GM18517 (cell line): ENCODE measurements around the gene OR51B6.
"Not testable (repeated sequence)": the region's sequence is repeated elsewhere in the genome, so short reads cannot be mapped to it uniquely, and the experiment has no call there.

Experiments
- ATAC-seq: cut with Tn5 transposase; IDR thresholded peaks from one replicate; pipeline ENCODE4 v1.9.1; 2021; ENCODE audit warnings: mild to moderate bottlenecking, moderate library complexity; ENCODE audit not compliant: unreplicated experiment

OR51B6 gene

GRCh38 chr11:5351208-5351607 lies at the start of gene OR51B6:
Gene OR51B6 (plus strand): TSS chr11:5351508. CDS start chr11:5351508, 0 bp downstream.
- no peak for ATAC-seq

- no peak for ATAC-seq
Measured at GRCh38 chr11:5301846-5302245, 49.5 kb upstream of the OR51B6 start, which contains the start of gene OR51B4. Gene OR51B4 (minus strand): TSS chr11:5301946. CDS start chr11:5301946, 0 bp downstream.

GRCh38 chr11:5303626-5304025 lies 47.7 kb upstream of the OR51B6 start:
- ATAC-seq, result no peak

DNA sequence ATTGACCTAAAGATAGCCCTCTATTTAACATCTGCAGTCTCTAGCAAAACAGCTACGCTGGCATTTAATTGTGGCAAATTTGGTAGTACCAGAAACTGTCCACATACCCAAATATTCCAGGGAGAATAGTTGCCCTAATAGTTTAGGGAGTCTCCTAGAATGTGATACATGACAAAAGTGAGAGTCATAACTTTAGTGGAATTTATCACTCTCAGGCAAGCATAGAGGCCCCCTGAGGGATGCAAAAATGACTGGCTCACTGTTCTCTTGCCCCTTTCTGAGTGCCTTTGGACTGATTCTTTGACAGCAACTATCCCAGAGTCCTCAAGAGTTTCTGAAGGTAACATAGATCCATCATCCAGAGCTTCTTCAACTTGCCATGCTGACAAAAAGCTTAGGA lies 47.3 kb upstream of the OR51B6 start:
- ATAC-seq, result no peak

DNA sequence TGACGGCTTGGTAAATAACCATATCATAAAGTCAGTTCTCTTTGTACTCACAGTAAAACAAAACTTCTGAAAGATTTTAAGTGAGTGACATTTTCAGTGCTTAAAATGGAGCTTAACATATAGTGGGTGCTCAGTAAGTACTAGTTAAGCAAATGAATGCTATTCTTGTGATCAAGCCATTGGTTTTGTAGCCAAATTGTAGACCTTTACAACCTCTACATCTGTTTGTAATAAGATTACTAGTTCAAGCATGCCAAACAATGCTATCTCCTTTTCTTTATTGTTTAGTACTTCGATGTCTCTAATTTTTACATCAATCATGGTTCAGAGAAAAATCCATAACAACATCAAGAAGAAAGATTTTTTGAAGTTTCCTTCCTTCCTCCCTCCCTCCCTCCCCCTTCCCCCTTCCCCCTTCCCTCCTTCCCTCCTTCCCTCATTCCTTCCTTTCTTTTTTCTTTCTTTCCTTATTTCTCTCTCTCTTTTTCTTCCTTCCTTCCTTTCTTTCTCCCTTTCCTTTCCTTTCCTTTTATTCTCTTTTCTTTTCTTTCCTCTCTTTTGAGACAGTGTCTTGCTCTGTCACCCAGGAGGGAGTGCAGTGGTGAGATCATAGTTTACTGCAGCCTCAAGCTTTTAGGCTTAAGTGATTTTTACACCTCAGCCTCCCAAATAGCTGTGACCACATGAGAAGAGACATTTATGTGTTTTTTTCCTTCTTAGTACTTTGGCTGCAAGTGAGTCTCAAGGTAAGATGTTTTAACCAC lies 43.9 kb upstream of the OR51B6 start:
- ATAC-seq, result no peak

DNA sequence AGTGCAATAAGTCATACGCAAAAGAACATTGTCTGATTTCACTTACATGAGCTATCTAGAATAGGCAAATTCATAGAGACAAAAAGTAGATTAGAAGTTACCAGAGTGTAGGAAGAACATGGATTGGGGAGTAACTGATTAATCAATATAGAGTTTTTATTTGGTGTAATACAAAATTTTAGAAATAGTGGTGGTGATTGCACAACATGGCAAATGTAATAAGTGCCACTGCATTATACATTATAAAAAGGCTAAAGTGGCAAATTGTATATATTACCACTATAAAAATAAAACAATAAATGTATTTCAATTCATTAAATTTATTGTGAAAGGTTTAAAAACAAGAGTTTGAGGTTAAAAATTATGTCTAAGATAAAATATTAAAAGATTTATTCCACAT lies 40.9 kb upstream of the OR51B6 start:
- ATAC-seq, result no peak

DNA sequence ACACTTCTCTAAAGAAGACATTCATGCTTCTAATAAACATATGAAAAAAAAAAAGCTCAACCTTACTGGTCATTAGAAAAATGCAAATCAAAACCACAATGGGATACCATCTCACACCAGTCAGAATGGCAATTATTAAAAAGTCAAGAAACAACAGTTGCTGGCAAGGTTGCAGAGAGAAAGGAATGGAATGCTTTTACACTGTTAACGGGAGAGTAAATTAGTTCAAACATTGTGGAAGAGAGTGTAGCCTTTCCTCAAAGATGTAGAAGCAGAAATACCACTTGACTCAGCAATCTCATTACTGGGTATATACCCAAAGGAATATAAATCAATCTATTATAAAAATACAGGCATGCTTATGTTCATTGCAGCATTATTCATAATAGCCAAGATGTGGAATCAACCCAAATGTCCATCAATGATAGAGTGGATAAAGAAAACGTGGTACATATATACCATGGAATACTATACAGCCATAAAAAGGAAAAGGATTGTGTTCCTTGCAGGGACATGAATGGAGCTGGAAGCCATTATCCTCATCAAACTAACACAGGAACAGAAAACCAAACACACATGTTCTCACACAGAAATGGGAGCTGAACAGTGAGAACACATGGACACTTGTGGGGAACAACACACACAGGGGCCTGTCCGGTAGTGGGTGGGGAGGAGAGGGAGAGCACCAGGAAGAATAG lies 37.8 kb upstream of the OR51B6 start:
- ATAC-seq, result not testable (repeated sequence)

- no peak for ATAC-seq
Measured at GRCh38 chr11:5317292-5317691, 34.0 kb upstream of the OR51B6 start.

- ATAC-seq, result no peak
Measured at GRCh38 chr11:5324197-5324596, 27.1 kb upstream of the OR51B6 start, which contains the start of gene OR51B2. Gene OR51B2 (minus strand): TSS chr11:5324297. CDS start chr11:5324297, 0 bp downstream.

- no peak for ATAC-seq
Measured at GRCh38 chr11:5335170-5335569, 16.1 kb upstream of the OR51B6 start.

GRCh38 chr11:5336331-5336730 lies 15.0 kb upstream of the OR51B6 start:
- no peak for ATAC-seq

GRCh38 chr11:5337253-5337652 lies 14.1 kb upstream of the OR51B6 start:
- not testable (repeated sequence) for ATAC-seq

GRCh38 chr11:5339771-5340322 lies 11.5 kb upstream of the OR51B6 start:
- ATAC-seq, result peak; percentile 77

DNA sequence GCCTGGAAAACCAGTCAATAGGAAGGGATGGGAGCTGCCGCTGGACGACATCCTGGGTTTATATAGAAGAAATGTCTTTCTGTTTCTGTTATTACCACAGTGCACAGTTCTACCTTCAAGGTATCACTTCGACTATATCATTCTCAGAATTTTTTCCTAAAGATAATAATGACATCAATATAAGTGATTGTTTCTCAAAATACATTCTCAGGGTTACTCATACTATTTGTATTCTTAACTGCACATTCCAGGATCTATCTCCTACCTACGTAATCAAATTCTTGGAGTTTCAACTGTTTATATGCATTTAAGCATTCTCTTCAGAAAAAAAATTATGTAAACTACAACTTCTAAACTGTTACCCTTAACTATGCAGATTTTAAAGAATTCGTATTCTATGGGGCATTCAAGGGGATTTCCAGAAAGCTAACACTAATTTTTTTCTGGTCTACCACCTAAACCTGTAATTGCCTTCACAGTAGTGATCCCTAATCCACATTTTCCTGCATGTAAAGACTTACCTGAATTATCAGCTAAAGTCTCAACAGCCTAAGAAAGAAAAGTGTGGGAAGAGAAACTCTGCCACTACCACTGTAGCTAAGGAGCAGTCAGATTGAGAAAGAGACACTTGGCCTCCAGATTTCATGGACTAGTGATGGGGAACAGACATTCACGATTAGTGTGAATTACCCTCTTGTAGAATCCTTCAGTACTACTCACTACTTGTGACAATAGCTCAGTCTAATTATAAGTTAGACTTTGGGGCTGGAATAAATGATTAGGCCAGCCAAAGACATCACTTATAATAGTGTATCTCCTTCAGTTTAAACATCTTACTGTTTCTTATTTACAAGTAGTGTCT lies 7.6 kb upstream of the OR51B6 start, which contains the start of gene OR51B5:
Gene OR51B5 (minus strand): TSS at position 51 of the 862 bp plus-strand sequence. CDS start 0 bp downstream, at position 51.
- no peak for ATAC-seq

DNA sequence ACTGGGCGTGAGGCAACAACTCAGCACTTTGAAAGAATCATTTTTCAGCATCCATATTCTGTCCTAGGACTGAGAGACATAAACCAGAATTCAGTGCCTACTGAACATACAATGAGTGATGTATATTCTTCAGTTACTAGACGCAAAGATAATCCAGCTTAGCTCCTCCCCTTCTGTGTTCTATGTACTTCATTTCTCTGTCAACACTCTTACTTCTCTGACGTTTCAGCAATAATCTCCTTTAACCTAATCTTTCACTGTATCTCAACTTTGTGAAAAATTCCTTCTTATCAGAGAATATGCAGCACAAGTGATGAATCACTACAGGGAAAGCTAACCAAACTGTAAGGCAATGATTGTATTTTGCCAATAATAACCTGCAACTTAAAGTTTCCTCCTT lies 5.5 kb upstream of the OR51B6 start:
- ATAC-seq, result no peak

DNA sequence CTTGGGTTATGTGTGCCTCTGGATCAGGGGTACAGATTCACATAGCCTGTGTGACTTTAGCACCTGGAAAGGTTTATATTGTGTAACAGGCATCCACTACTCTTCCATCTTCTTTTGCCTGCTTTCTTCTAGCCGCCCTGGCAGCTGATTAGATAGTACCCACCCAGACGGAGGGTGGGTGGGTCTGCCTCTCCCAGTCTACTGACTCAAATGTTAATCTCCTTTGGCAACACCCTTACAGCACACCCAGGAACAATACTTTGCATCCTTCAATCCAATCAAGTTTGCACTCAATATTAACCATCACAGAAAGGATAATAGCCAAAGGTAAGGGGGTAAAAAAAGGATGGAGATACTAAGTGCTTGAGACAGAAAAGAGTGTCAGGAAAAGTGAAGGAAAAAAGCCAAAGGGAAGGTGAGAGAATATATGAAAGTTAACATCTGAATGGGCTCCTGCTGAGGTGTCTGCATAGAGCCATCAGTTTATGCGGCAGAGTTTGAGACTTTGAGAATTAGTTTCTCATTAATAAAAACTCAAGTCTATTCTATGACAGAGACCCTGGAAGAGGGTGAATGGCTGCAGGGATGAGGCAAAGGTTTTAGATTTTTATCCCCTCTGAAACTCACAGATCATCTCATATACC lies 2.6 kb upstream of the OR51B6 start:
- no peak for ATAC-seq

- no peak for ATAC-seq
Measured at GRCh38 chr11:5349550-5349949, 1.8 kb upstream of the OR51B6 start.

- ATAC-seq, result not testable (repeated sequence)
Measured at GRCh38 chr11:5356031-5356430, 4.7 kb downstream of the OR51B6 start.

- ATAC-seq, result no peak
Measured at GRCh38 chr11:5362017-5362625, 10.8 kb downstream of the OR51B6 start.

DNA sequence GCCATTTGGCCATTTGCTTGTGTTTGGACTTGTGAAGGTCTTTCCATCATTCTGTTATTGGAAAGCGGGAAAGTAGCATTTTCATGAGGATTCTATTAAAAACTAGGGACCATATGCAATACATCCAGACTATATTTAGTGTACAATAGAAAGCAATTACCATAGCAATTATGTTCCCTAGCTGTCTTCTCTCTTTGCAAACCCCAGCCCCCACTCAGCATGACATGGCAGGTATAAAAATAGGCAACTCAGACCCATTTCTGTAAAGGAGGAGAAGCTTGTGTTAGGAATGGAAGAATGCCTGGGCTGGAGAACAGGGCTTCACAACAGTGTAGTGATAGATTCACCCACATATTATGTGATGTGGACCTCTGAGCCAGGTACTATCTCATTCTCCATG lies 12.4 kb downstream of the OR51B6 start:
- ATAC-seq, result no peak
